SHP77 treated with DMSO at 0.1 percent for 48 hours (cell line): ENCODE data around the gene ANTKMT.
"Not testable (repeated sequence)": the region's sequence is repeated elsewhere in the genome, so short reads cannot be mapped to it uniquely, and the experiment has no call there.

Source experiments
- DNase-seq: peaks from one replicate; lab custom pipeline; 2025; lab: John Stamatoyannopoulos, UW

Gene ANTKMT

DNA sequence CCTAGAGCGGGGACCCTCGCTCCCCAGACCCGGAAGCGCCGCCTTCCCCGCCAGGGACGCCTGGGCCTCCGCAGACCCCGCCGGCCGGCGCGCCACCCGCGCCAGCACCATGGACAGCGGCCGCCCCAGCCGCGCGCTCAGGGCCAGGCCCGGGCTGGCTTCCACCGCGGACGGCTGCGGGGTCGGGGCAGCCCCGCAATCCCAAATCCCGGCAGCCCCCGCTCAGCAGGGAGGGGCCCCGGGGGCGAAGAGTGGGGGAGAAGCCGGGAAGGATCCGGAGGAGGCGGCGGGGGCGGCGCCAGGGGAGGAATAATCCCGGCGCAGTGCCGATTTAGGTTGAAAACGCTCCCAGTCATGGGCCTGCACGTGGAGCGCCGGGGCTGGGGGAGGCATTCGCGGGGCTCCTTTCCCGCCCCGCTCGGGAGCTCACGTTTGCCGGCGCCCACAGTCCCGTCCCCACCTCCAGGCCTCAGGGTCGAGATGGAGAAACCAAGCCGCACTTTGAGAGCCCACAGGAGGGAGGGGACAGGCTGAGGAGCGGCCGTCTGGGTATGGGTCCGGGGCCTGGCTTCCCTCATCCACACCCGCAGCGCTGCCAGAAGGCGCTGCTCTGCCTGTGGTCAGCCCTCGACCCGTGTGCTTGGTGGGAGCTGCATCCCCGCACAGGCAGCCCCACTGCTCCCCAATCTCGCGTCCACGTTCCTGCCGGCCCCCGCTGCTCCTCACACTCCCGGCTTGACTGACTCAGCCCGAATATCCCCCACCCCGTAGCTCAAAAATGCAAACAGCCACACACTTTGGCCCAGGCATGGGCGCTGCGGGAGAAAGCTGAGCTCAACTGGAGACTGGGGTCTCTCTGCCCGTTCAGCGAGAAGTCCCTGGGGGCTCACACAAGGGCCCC, 20.0 kb upstream of the ANTKMT start:
- DNase-seq = no peak

DNA sequence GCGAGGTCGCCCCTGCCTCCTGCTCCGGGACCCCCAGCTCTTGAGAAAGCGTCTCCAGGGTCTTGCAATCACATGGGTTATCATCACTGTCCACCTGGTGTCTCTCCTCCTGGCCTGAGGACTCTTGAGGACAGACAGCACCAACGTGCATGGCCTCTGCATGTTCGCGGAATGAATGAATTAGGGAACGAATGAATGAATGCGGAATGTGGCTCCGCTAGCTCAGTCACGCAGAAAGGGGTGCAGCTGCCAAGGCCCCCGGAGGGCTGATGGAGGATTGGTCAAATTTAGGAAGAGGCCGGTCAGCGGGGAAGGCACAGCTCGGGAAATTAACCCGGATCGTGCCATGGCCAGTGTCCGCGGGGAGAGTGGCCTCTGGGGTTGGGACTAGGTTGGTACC, 18.6 kb upstream of the ANTKMT start:
- DNase-seq = no peak

DNA sequence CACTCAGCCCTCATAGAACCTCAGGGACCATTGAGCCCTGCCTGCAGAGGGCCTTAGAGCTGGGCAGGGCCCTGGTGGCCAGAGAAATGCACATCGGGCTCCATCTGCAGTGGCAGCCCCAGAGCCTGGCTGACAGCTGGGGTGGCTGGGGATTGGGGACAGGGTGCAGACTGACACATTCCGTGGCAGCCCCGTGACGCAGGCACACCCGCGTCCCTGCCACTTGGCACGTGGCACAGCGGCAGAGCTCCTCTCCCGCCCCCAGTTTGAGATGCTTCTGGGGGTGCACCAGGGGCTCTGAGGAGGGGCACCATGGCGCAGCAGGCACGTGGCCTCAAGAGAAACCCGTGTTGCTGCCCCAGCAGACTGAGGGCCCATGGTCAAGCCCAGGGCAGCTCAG, 17.5 kb upstream of the ANTKMT start:
- DNase-seq = no peak

DNA sequence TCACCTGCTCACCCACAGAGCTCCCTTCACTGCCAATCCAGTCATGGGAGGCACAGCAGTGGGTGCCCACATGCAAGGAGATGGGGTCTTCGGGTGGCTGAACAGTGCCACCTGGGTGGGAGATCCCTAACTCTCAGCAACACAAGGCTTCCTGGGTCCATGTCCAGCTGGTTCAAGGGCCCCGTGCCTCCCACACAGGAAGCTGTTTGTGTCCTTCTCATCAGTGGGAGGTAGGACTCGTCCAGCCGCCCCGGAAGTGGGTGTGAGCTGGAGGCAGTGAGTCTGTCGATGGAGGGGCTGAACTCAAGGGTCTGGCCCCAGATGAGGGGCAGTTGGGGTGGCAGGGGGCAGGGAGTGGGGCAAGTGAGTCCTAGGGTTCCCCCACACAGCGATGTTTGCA, 16.9 kb upstream of the ANTKMT start:
- DNase-seq = no peak

DNA sequence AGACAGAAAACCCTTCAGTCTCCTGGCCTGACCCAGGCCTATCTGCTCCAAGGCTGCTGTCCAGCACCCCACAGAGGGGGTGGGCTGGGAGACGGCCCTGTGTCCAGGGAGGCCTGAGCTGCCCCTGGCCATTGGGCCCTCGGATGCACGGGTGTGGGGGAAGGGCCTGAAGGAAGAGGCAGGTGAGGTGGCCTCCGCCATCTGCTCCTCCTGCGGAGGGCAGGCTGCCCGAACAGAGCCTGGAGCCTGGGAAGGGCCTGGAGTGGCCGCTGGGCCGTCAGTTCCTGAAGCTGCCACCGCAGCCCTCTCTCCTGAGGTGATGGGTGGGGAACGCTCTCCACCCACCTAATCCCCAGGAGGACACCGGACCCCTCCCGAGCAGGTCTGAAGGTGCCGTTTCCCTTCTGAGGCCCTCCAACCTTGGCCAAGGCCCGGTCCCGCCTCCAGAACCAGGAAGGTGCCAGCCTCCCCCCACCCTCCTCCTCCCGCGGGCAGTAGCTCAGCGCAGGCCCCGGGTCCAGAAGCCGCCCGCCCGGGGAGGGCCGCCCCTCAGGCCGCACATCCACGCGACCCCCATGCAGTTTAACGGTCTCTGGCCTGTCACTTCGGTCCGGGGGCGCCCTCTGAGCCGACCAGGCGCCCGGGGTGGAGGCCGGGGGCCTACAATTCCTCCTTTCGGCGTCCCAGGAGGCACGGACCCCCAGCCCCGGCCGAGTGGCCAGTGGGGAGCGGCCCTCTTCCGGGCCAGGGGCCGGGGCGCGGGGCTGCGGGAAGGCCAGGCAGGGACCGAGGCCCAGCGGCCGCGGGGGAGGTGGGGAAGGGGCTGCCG, 16.2 kb upstream of the ANTKMT start:
- no peak for DNase-seq

DNA sequence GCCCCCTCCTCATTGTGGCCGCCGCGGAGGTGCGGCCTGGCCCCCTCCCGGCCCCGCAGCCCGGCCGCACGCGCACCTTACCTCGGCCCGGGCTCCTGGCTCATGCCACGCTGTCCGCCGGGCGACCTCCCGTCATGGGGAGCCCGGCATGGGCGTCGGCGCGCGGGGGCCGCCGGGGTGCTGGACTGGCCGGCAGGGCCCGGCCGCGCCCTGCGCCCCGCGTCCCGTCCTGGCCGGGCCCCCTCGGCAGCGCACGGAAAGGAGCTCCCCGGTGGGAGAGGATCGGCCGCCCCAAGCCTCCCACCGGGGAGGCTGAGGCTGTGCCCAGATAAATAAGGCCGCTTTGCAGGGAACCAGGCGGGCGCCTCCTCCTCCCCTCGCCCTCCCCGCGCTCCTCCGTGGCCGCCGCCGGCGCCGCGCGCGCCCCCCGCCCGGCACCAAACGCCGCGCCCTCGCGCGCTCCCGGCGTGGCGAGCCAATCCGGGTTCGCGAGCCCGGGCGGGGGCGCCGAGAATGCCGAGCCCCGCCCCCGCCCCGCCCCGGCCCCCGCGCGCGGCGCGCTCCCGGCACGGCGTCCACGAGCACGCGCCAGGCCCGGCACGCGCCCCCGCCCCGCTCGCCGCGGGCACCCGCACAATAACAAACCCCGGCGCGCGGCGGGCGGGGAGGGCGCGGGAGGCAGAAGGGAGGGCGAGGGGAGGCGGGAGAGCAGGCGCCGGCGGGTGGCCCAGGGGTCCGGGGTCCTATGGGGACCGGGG, 15.3 kb upstream of the ANTKMT start, which contains the start of gene FBXL16:
Gene FBXL16 (minus strand): TSS at position 371 of the 758 bp plus-strand sequence. CDS start 8,396 bp downstream, outside the sequence.
- no peak for DNase-seq

DNA sequence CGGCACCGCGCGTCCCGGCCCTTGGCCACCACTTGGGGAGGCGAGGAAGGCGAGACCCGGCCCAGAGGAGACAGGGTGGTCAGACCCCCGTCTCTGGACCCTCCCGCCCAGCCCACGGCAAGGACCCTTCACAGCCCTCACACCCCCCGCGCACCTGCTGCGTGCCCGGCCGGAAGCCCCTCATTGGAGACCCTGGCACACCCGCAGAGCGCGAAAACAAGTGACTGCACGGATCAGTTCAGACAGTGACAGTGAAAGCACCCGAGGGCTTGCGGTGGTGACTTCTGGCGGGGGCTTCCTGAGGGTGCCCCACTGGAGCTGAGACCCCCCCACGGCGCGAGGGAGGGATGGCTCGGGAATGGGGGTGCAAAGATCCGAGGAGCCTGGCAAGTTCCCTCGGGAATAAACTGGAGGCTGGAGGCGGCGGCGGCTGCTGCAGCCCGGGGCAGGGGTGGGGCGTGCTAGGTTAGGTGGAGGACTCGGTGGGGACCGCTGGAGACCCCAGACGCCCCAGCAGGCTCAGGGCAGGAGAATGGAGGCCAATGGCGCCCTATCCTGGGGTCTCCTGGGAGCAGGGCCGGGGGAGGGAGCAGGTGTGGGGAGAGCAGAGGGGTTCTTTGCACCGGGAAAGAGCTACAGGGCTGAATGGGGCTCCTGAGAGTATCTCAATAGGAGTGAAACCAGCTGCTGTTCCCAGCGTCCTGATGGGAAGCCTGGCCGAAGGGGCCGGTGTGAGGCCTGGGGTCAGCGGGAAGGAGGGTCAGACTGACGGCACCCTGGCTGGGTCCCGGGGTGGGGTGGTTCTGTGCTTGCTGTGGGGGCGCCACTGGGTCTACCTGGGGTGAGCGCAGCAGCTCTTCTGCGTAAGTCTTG, 14.5 kb upstream of the ANTKMT start:
- DNase-seq = no peak

DNA sequence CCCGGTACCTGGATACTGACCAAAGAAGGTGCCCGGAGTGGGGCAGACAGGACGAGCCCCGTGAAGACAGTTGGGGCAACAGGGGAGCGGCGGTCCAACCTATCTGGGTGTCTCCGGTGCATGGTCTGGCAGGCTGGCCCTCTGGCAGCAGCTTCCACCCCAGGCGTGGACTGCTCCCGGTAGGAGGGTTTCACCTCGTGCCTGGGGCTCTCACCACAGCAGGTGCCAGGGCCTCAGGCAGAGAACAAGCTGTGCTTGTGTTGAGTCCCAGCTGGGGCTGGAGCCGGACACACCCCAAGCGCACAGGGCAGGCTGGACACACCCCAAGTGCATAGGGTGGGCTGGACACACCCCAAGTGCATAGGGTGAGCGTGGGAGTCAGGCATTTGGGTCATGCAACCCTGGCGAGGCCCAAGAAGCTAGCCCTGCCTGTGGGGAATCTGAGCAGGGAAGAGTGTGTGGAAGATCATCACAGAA, 13.8 kb upstream of the ANTKMT start:
- no peak for DNase-seq

DNA sequence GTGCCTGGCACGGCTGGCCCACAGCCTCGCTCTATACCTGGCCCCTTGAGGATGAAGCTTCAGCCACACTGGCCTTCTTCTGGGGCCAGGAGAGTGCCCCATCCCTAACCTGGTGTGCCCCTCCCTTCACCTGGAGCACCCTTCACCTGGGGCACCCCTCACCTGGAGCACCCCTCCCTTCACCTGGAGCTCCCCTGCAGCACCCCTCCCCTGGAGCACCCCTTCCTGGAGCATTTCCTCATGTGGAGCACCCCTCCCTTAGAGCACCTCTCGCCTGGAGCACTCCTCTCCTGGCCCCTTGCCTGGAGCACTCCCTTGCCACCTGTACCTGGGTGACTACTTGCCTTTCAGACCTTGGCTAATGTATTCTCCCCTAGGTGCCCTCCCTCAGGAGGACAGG, 12.9 kb upstream of the ANTKMT start:
- no peak for DNase-seq

DNA sequence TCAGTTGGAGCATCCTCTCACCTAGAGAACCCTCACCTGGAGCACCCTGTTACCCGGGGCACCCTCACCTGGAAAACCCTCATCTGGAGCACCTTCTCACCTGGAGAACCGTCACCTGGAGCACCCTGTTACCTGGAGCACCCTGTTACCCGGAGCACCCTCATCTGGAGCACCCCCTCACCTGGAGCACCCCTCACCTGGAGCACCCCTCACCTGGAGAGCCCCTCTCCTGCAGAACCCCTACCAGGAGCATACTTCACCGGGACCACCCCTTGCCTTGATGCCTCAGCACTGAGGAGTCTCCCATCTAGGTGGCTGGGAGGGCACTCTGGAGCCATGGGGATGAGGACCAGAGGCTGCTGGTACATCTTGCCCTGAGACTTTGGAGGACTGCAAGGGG, 12.0 kb upstream of the ANTKMT start:
- no peak for DNase-seq

DNA sequence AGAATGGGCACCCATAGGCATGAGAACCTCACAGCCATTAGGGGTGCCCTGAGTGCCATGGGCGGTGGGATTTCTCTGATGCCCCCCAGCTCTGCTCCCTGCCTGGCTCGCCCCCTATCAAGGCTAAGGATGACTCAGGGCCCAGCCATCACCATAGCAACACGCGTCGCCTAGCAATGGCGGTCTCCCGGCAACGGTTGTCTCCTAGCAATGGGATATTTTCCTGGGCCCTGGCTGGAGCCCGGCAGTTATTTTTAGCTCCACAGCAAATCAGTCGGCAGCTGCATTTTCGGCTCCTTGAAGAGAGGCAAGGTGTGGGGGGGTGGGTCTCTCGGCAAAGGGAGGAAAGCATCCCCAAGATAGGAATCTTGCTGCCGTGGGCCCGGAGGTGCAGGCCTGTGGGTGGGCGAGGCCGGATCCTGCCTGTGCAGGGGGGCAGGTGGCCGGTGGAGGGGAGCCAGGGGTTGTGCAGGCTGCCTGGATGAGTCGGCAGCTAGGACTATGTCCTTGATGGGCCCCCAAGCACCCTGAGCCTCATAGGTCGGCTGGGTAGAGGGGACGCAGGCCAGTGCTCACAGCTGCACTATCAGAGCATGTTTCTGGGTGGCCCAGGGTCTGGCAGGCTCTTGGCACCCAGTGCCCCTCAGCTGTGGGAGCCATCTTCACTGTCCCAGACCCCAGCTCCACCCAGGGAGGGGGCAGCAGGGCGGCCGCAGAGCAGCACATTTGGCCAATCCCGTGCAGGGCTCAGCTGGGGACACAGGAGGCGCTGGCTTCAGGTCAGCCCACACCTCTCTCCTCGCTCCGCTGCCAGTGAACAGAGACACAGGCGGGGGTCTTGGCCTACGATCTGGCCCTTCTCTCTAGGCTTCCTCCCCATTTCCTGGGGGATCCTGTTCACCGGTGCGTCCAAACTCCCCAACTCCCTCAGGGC, 11.1 kb upstream of the ANTKMT start:
- DNase-seq = peak; percentile 73

DNA sequence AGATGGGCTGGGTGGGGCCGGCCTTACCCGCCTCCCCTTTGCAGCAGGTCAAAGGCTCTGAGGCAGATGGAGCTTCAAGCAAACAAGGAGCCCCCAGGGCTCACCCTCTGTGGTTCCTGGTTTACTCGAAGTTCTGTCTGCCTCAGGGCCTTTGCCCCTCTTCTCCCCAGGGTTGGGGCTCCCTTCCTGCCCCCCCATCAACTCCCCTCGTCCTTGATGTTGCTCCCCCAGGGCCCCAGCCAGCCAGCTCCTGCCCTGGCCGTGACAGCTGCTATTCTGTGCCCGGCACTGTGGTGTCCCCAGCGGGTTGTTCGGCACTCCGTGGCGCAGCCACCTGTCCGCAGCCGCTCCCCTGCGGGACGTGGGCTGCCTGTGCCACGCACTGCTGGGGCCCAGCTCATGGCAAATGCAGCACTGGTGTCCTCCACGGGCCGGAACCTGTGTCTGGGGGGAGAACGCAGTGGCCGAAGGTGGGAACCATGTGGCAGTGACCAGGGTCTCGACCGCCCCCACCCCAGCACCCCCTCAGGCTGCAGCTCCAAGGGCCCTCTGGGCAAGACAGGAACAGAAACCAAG, 10.4 kb upstream of the ANTKMT start:
- DNase-seq = no peak

DNA sequence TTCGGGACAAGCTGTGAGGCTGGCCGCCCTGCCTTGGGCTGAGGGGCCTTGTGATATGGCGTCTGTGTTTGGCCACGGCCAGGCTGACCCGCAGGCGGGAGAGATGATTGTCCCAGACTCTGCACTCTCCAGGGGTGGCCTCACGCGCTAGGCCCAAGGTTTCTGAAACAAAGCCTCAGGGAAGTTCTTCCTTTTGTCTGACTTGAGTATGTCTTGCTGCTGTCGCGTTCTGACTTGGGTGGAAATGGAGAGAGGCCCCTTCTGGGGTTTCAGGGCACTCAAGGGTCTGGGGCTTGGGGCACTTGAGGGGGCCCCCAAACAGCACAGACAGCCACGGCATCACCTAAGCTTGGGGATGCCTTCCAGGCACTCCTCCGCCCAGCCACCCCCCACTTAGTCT, 9.9 kb upstream of the ANTKMT start:
- DNase-seq = no peak

DNA sequence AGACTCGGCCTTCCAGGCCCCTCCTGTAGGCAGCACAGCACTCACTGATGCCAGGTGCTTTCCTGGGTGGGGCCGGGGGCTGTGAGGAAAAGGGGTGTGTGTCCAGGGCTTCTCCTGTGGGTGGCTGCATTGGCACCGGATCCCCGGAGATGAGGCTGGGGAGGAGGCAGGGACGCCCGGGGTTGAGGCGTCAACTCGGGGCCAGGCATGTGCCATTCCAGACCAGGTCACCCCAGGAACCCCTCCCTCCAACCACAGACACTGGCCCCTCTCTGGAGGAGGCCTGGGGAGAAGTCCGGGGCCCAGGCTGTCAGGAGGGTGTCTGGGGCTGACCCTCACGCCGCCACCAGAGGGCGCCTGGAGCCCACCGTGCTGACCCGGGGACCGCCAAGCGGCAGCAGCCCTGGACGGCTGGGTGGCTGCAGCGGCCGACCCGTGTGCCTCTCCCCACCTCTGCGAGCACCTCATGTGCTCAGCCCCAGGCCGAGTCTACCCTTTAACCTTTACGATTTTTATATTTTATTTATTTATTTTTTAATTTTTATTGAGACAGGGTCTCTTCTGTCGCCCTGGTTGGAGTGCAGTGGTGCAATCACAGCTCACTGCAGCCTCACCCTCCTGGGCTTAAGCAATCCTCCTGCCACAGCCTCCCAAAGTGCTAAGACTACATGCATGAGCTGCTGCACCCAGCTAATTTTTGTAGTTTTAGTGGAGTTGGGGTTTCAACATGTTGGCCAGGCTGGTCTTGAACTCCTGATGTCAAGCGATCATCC, 9.2 kb upstream of the ANTKMT start:
- DNase-seq = peak; percentile 27

DNA sequence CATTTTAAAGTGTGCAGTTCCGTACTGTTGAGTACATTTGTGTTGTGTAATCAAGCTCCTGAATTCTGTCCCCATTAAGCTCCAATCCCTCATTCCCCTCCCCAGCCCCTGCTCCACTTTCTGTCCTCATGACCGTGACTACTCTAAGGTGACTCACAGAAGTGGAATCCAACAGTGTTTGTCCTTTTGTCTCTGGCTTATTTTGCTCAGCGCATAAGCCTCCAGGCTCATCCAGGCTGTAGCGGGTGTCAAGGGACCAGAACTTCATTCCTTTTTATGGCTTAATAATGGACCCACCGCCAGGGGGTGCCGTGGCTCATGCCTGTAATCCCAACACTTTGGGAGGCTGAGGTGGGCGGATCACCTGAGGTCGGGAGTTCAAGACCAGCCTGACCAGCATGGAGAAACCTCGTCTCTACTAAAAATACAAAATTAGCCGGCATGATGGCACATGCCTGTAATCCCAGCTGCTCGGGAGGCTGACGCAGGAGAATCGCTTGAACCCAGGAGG, 8.2 kb upstream of the ANTKMT start:
- DNase-seq = not testable (repeated sequence)

DNA sequence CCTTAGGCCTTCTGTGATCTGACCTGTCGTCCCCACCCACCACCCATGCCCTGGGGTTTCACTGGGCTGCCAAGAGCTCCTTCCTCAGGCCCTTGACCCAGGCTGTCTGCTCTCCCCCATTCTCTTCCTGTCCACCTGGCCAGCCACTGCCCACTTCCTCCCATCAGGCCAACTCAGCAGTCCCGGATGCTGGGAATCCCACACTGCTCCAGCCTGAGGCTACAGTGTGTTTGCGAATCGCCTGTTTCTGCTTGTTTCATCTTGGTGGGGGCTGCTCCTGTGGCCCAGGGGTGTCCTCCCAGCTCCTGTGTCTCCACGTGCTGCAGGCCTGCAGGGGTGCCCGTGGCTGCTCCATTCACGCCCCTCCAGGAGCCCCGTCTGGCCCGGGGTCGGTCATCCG, 6.9 kb upstream of the ANTKMT start:
- no peak for DNase-seq

DNA sequence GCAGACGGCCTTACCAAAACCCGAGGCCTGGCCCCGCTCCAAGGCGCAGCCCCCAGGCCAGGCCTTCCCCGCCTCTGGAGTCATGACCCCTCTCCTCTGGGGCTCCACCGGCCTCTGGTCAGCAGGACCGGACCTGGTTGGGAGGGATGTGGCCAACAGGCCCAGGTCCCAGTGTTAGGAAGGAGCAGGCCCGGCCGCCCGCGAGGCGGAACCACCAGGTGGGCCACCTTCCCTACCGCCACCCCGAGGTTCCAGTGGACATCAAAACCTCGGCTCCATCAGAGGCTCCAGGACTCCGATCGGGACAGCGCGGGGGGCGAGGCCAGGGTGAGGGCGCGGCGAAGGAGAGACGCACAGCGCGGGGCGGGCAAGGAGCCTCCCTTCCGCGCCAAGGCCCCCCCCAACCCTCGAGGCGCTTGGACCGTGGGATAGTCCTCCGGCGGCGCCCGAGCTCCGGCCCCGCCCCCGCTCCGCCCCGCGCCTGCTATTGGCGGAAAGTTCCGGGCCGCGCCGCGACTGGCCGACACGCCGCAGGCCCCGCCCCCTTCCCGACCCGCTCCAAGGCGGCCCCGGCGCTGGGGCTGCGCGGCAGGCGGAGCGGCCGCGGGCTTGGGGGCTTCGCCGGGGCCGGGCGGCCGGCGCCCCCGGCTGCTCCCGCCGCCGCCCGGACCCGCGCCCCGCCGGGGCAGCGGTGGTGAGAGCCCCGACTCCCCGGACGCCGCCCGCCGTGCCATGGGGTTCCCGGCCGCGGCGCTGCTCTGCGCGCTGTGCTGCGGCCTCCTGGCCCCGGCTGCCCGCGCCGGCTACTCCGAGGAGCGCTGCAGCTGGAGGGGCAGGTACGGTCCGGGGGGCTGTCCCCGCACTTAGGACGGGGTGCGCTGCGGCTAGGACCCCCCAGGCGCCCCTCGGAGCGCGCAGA, 6.1 kb upstream of the ANTKMT start, which contains the start of gene METRN:
Gene METRN (plus strand): TSS at position 561 of the 919 bp plus-strand sequence. CDS start 172 bp downstream, at position 733.
- peak; percentile 49 for DNase-seq
